Measurements from ENCODE around the gene SV2B. TPM values are rescaled to one million over a fixed set of nuclear protein-coding genes. Genes with fewer than 3 reads are reported as not detected.

Gene SV2B
- total RNA-seq, 2 donors from 2014 or later, result 0.04 to 0.13 TPM

- Mint-ChIP-seq H3K9me3 (no peaks in the 10 kb centered on the region), H3K4me3 (no peak overlapping the region), H3K36me3 (ENCODE audit: low read depth) (no peaks in the 10 kb centered on the region), H3K4me1 (no peaks in the 10 kb centered on the region), H3K27ac (no peak overlapping the region), H3K27me3 (peaks cover 30% of the 10 kb centered on the region)
- ATAC-seq (replicated peaks), result no peak
Observed at GRCh38 chr15:91136386-91136923, 36.4 kb downstream of the SV2B start.

GRCh38 chr15:91140601-91141000 is 40.5 kb downstream of the SV2B start:
- Mint-ChIP-seq H3K4me1 (no peaks in the 10 kb centered on the region), H3K4me3 (no peak overlapping the region), H3K9me3 (no peaks in the 10 kb centered on the region), H3K36me3 (ENCODE audit: low read depth) (no peaks in the 10 kb centered on the region), H3K27ac (no peak overlapping the region), H3K27me3 (peaks cover 27% of the 10 kb centered on the region)
- ATAC-seq (replicated peaks), result no peak

GRCh38 chr15:91141097-91141496 is 41.0 kb downstream of the SV2B start:
- Mint-ChIP-seq H3K4me3 (no peak overlapping the region), H3K27me3 (peaks cover 29% of the 10 kb centered on the region), H3K4me1 (no peaks in the 10 kb centered on the region), H3K27ac (no peak overlapping the region), H3K9me3 (no peaks in the 10 kb centered on the region), H3K36me3 (ENCODE audit: low read depth) (no peaks in the 10 kb centered on the region)
- no peak for ATAC-seq (replicated peaks)

GRCh38 chr15:91142106-91142744 is 42.2 kb downstream of the SV2B start:
- H3K27me3 Mint-ChIP-seq, result peaks cover 32% of the 10 kb centered on the region
- no peak for ATAC-seq (replicated peaks)
- H3K4me1 Mint-ChIP-seq, result no peaks in the 10 kb centered on the region
- no peak overlapping the region for H3K27ac Mint-ChIP-seq
- no peak overlapping the region for H3K4me3 Mint-ChIP-seq
- H3K36me3 Mint-ChIP-seq (ENCODE audit: low read depth), result no peaks in the 10 kb centered on the region
- H3K9me3 Mint-ChIP-seq, result no peaks in the 10 kb centered on the region

GRCh38 chr15:91142946-91143345 is 42.9 kb downstream of the SV2B start:
- Mint-ChIP-seq H3K4me1 (no peaks in the 10 kb centered on the region), H3K4me3 (no peak overlapping the region), H3K36me3 (ENCODE audit: low read depth) (no peaks in the 10 kb centered on the region), H3K9me3 (no peaks in the 10 kb centered on the region), H3K27ac (no peak overlapping the region), H3K27me3 (peaks cover 32% of the 10 kb centered on the region)
- ATAC-seq (replicated peaks), result no peak

GRCh38 chr15:91146728-91147127 is 46.7 kb downstream of the SV2B start:
- ATAC-seq (replicated peaks), result no peak
- Mint-ChIP-seq H3K36me3 (ENCODE audit: low read depth) (no peaks in the 10 kb centered on the region), H3K27ac (no peak overlapping the region), H3K4me1 (no peaks in the 10 kb centered on the region), H3K4me3 (no peak overlapping the region), H3K9me3 (no peaks in the 10 kb centered on the region), H3K27me3 (peaks cover 42% of the 10 kb centered on the region)

GRCh38 chr15:91148243-91148642 is 48.2 kb downstream of the SV2B start:
- Mint-ChIP-seq H3K27me3 (peaks cover 51% of the 10 kb centered on the region), H3K4me1 (no peaks in the 10 kb centered on the region), H3K27ac (no peak overlapping the region), H3K9me3 (no peaks in the 10 kb centered on the region), H3K36me3 (ENCODE audit: low read depth) (no peaks in the 10 kb centered on the region), H3K4me3 (no peak overlapping the region)
- ATAC-seq (replicated peaks), result no peak

GRCh38 chr15:91150502-91151160 is 50.6 kb downstream of the SV2B start:
- no peaks in the 10 kb centered on the region for H3K36me3 Mint-ChIP-seq (ENCODE audit: low read depth)
- no peak overlapping the region for H3K27ac Mint-ChIP-seq
- H3K4me1 Mint-ChIP-seq, result no peaks in the 10 kb centered on the region
- H3K27me3 Mint-ChIP-seq, result peaks cover 60% of the 10 kb centered on the region
- H3K4me3 Mint-ChIP-seq, result no peak overlapping the region
- no peak for ATAC-seq (replicated peaks)
- no peaks in the 10 kb centered on the region for H3K9me3 Mint-ChIP-seq

- ATAC-seq (replicated peaks), result no peak
- H3K27ac Mint-ChIP-seq, result no peak overlapping the region
- H3K36me3 Mint-ChIP-seq (ENCODE audit: low read depth), result no peaks in the 10 kb centered on the region
- H3K4me3 Mint-ChIP-seq, result no peak overlapping the region
- no peaks in the 10 kb centered on the region for H3K9me3 Mint-ChIP-seq
- H3K4me1 Mint-ChIP-seq, result no peaks in the 10 kb centered on the region
- peaks cover 60% of the 10 kb centered on the region for H3K27me3 Mint-ChIP-seq
Observed at GRCh38 chr15:91151781-91152563, 51.9 kb downstream of the SV2B start.

GRCh38 chr15:91152896-91153581 is 53.0 kb downstream of the SV2B start:
- no peaks in the 10 kb centered on the region for H3K4me1 Mint-ChIP-seq
- no peak for ATAC-seq (replicated peaks)
- no peak overlapping the region for H3K4me3 Mint-ChIP-seq
- peaks cover 59% of the 10 kb centered on the region for H3K27me3 Mint-ChIP-seq
- H3K27ac Mint-ChIP-seq, result no peak overlapping the region
- H3K36me3 Mint-ChIP-seq (ENCODE audit: low read depth), result no peaks in the 10 kb centered on the region
- no peaks in the 10 kb centered on the region for H3K9me3 Mint-ChIP-seq

- no peaks in the 10 kb centered on the region for H3K4me1 Mint-ChIP-seq
Observed at GRCh38 chr15:91153954-91154353, 53.9 kb downstream of the SV2B start.

GRCh38 chr15:91156175-91156726 is 56.2 kb downstream of the SV2B start:
- Mint-ChIP-seq H3K4me1 (no peaks in the 10 kb centered on the region), H3K27ac (no peak overlapping the region), H3K4me3 (no peak overlapping the region), H3K27me3 (peaks cover 56% of the 10 kb centered on the region), H3K36me3 (ENCODE audit: low read depth) (no peaks in the 10 kb centered on the region), H3K9me3 (no peaks in the 10 kb centered on the region)
- ATAC-seq (replicated peaks), result no peak

More at GRCh38 chr15:91153954-91154353, 53.9 kb downstream of the SV2B start:
- ATAC-seq (replicated peaks), result no peak
- Mint-ChIP-seq H3K4me3 (no peak overlapping the region), H3K36me3 (ENCODE audit: low read depth) (no peaks in the 10 kb centered on the region), H3K27ac (no peak overlapping the region), H3K9me3 (no peaks in the 10 kb centered on the region), H3K27me3 (peaks cover 64% of the 10 kb centered on the region)

- no peak overlapping the region for H3K27ac Mint-ChIP-seq
- ATAC-seq (replicated peaks), result no peak
- no peak overlapping the region for H3K4me3 Mint-ChIP-seq
Observed at GRCh38 chr15:91158415-91159394, 58.6 kb downstream of the SV2B start.

More at GRCh38 chr15:91158415-91159394, 58.6 kb downstream of the SV2B start:
- no peaks in the 10 kb centered on the region for H3K36me3 Mint-ChIP-seq (ENCODE audit: low read depth)
- no peaks in the 10 kb centered on the region for H3K4me1 Mint-ChIP-seq
- peaks cover 47% of the 10 kb centered on the region for H3K27me3 Mint-ChIP-seq
- H3K9me3 Mint-ChIP-seq, result no peaks in the 10 kb centered on the region

Measured in activated T-helper 17 cell treated with anti-CD3 and anti-CD28 coated beads, Interleukin-2, amount 50 U/mL, for 72 hours (primary cell).